AG04449 (cell line): ENCODE data around the gene RPS6KA3.

Experiments
- CTCF ChIA-PET: fragments of 350-600 bp; formaldehyde crosslinking; extraction: SDS; loops from one replicate; lab custom pipeline; 2021; ENCODE audit warnings: antibody characterized with exemption; lab: Yijun Ruan, JAX
- POLR2A ChIA-PET: fragments of 400-600, 350-600 bp; formaldehyde crosslinking; extraction: SDS; loops from one replicate; lab custom pipeline; 2020; ENCODE audit warnings: antibody characterized with exemption, inconsistent platforms; lab: Yijun Ruan, JAX
- DNase-seq: peaks from one replicate; pipeline ENCODE4 v3.0.0-alpha.2; 2010; ENCODE audit warnings: low read depth, low spot score
- H3K4me3 ChIP-seq: 2 replicates; pipeline ENCODE4 v1.5.1; 2011; ENCODE audit warnings: low read depth, mild to moderate bottlenecking, control low read depth, low read length
- CTCF ChIP-seq: IDR thresholded peaks from one replicate; pipeline ENCODE4 v1.5.1; 2011; ENCODE audit warnings: mild to moderate bottlenecking, moderate library complexity, low read length, control low read depth, inconsistent platforms; ENCODE audit not compliant: insufficient read depth; ENCODE audit errors: missing control alignments

The RPS6KA3 gene

GRCh38 chrX:20116577-20117240, 150.0 kb downstream of the RPS6KA3 start, which contains the start of gene MAP7D2:
TSS of gene MAP7D2 (minus strand) at chrX:20116907. CDS start at chrX:20116879, 28 bp downstream.
- no peak for TF ChIP-seq CTCF
- POLR2A ChIA-PET: no interaction called here
- CTCF ChIA-PET: no interaction called here
- no peak for DNase-seq
- peak within 1 kb of the TSS; percentile 46 for H3K4me3 ChIP-seq

GRCh38 chrX:20116087-20116576, 150.6 kb downstream of the RPS6KA3 start:
- ChIA-PET CTCF (no interaction called here), POLR2A (no interaction called here)
- TF ChIP-seq CTCF: no peak
- no peak for DNase-seq
- H3K4me3 ChIP-seq: peak overlapping the region; percentile 34

- H3K4me3 ChIP-seq: no peak overlapping the region
- DNase-seq: no peak
- POLR2A ChIA-PET: no interaction called here
- CTCF ChIA-PET: no interaction called here
- TF ChIP-seq CTCF: no peak
These were observed 154.5 kb downstream of the RPS6KA3 start for GRCh38 chrX:20112022-20112774.

- DNase-seq: no peak
- H3K4me3 ChIP-seq: no peak overlapping the region
- CTCF ChIA-PET: no interaction called here
- no peak for TF ChIP-seq CTCF
- POLR2A ChIA-PET: no interaction called here
These were observed 155.4 kb downstream of the RPS6KA3 start for GRCh38 chrX:20111271-20111670.

- no peak overlapping the region for H3K4me3 ChIP-seq
- TF ChIP-seq CTCF: no peak
- ChIA-PET POLR2A (no interaction called here), CTCF (no interaction called here)
- DNase-seq: no peak
These were observed 164.7 kb downstream of the RPS6KA3 start for GRCh38 chrX:20101934-20102581.
